Body of pancreas (tissue), 4 donors: ENCODE data around the gene NACC2. TPM values are rescaled to one million over a fixed set of nuclear protein-coding genes. Genes with fewer than 3 reads are reported as not detected.

Experiments used
- ATAC-seq: fragments of 150-250 bp; one replicate; pipeline ENCODE4 v1.9.1; 2016
- DNase-seq, 4 donors: peaks; one replicate each; pipeline ENCODE4 v3.0.0-alpha.2; 2019
- H3K27ac ChIP-seq, 4 donors: fragments of 200-600 bp; sonication (generic); 1 replicate in 3 of 4; 2 replicates in 1 of 4; pipeline versions ENCODE4 v1.5.1 to v1.6.1; 2016 to 2019; ENCODE audit warnings: mild to moderate bottlenecking in 1 of 4, mixed read lengths in 1 of 4, moderate library complexity in 1 of 4
- H3K27me3 ChIP-seq, 2 donors: fragments of 200-600 bp; sonication (generic); one replicate each; pipeline ENCODE4 v1.6.0; 2016; ENCODE audit warnings: mild to moderate bottlenecking in 1 of 2
- H3K36me3 ChIP-seq, 2 donors: fragments of 200-600 bp; sonication (generic); replicated peaks in 1 of 2; 2 replicates each; pipeline ENCODE4 v1.5.1; 2016; ENCODE audit warnings: low read depth in 2 of 2; ENCODE audit not compliant: insufficient read depth in 1 of 2
- H3K4me1 ChIP-seq: fragments of 200-600 bp; sonication (generic); one replicate; pipeline ENCODE4 v1.6.0; 2016
- H3K4me3 ChIP-seq, 2 donors: fragments of 200-600 bp; sonication (generic); 1 replicate in 1 of 2; 2 replicates in 1 of 2; pipeline ENCODE4 v1.5.1; 2016 to 2019
- H3K9me3 ChIP-seq, 3 donors: fragments of 200-600 bp; sonication (generic); 1 replicate in 2 of 3; 2 replicates in 1 of 3; pipeline ENCODE4 v1.5.1; 2016
- CTCF ChIP-seq, 7 experiments: fragments of 450-650 bp in 4 of 7; fragments of 200-600 bp in 3 of 7; sonication (generic) in 3 of 7; IDR thresholded peaks; one replicate each; pipeline ENCODE4 v1.5.1; 2016 to 2019; ENCODE audit warnings: antibody characterized with exemption in 7 of 7
- POLR2A ChIP-seq, 3 donors: fragments of 450-650 bp; IDR thresholded peaks; one replicate each; pipeline ENCODE4 v1.6.1; 2016; ENCODE audit warnings: antibody characterized with exemption in 3 of 3, mild to moderate bottlenecking in 2 of 3
- WGBS, 2 donors: methylation state at CpG; one replicate each; pipeline ENCODE4 v1.1.5; 2017; 5-methylcytosine and 5-hydroxymethylcytosine counted together
- intact Hi-C: fragments of 100-400 bp; cut with DNase I; formaldehyde crosslinking; loops from one replicate; pipeline ENCODE4 v1.15.1; 2023
- total RNA-seq, 2 donors: library from RNA; depleted of rRNA; stranded (reverse); fragments of >200 nt; gene quantifications; one replicate each; pipeline ENCODE4 v1.1.0, GENCODE V29; 2016

The NACC2 gene
- total RNA-seq, 2 donors from 2014 or later: 16.6 to 21.1 TPM

GRCh38 chr9:136006169-136006568, 88.9 kb downstream of the NACC2 start:
- DNase-seq (no peak), ATAC-seq (no peak)
- Histone ChIP-seq H3K27ac (no peak overlapping the region), H3K27me3 (no peaks in the 10 kb centered on the region), H3K36me3 (no peaks in the 10 kb centered on the region), H3K9me3 (no peaks in the 10 kb centered on the region), H3K4me3 (no peak overlapping the region), H3K4me1 (peaks cover 11% of the 10 kb centered on the region)
- 70 to 86% methylated on average over 2 to 7 of the region's 7 CpGs for WGBS, 2 donors
- TF ChIP-seq POLR2A (IDR thresholded peaks at IDR 0.05) (no peak), CTCF (IDR thresholded peaks at IDR 0.05) (no peak)
- intact Hi-C loops: no loop called here

GRCh38 chr9:136004712-136005111, 90.4 kb downstream of the NACC2 start:
- Histone ChIP-seq H3K36me3 (no peaks in the 10 kb centered on the region), H3K4me1 (peaks cover 11% of the 10 kb centered on the region), H3K9me3 (no peaks in the 10 kb centered on the region), H3K27ac (no peak overlapping the region), H3K4me3 (no peak overlapping the region), H3K27me3 (no peaks in the 10 kb centered on the region)
- TF ChIP-seq CTCF (IDR thresholded peaks at IDR 0.05): no peak
- no peak for TF ChIP-seq POLR2A (IDR thresholded peaks at IDR 0.05)
- ATAC-seq (no peak), DNase-seq (no peak)
- 54 to 65% methylated on average over 8 to 9 of the region's 15 CpGs for WGBS, 2 donors
- intact Hi-C loops: no loop called here

GRCh38 chr9:136004219-136004618, 90.9 kb downstream of the NACC2 start:
- intact Hi-C loops: no loop called here
- no peaks in the 10 kb centered on the region for H3K9me3 ChIP-seq
- H3K4me3 ChIP-seq: no peak overlapping the region
- no peak for ATAC-seq
- H3K27me3 ChIP-seq: no peaks in the 10 kb centered on the region
- H3K36me3 ChIP-seq: no peaks in the 10 kb centered on the region
- H3K27ac ChIP-seq: no peak overlapping the region
- 42 to 59% methylated on average over 2 to 8 of the region's 9 CpGs for WGBS, 2 donors
- H3K4me1 ChIP-seq: peaks cover 11% of the 10 kb centered on the region
- TF ChIP-seq CTCF (IDR thresholded peaks at IDR 0.05) (no peak), POLR2A (IDR thresholded peaks at IDR 0.05) (no peak)
- DNase-seq: no peak

- TF ChIP-seq POLR2A (IDR thresholded peaks at IDR 0.05) (no peak), CTCF (IDR thresholded peaks at IDR 0.05) (no peak)
- H3K27me3 ChIP-seq: no peaks in the 10 kb centered on the region
- no peak for ATAC-seq
- H3K36me3 ChIP-seq: no peaks in the 10 kb centered on the region
- DNase-seq: no peak
- no peak overlapping the region for H3K27ac ChIP-seq
- intact Hi-C loops: no loop called here
- no peak overlapping the region for H3K4me3 ChIP-seq
- H3K9me3 ChIP-seq: no peaks in the 10 kb centered on the region
- H3K4me1 ChIP-seq: peaks cover 11% of the 10 kb centered on the region
- WGBS, 2 donors: 37 to 42% methylated on average over 7 to 15 of the region's 15 CpGs
Measured at GRCh38 chr9:136003411-136004218, 91.5 kb downstream of the NACC2 start.

GRCh38 chr9:136002881-136003280, 92.2 kb downstream of the NACC2 start:
- intact Hi-C loops: no loop called here
- TF ChIP-seq CTCF (IDR thresholded peaks at IDR 0.05) (no peak), POLR2A (IDR thresholded peaks at IDR 0.05) (no peak)
- Histone ChIP-seq H3K27ac (no peak overlapping the region), H3K4me1 (peaks cover 11% of the 10 kb centered on the region), H3K4me3 (no peak overlapping the region), H3K36me3 (no peaks in the 10 kb centered on the region), H3K9me3 (no peaks in the 10 kb centered on the region), H3K27me3 (no peaks in the 10 kb centered on the region)
- DNase-seq (no peak), ATAC-seq (no peak)
- 46% methylated on average over 10 of the region's 10 CpGs; no CpG with 5 or more reads in 1 of the 2 donors for WGBS, 2 donors
